Measurements from ENCODE around the gene SELENOM. TPM values are rescaled to one million over a fixed set of nuclear protein-coding genes. Genes with fewer than 3 reads are reported as not detected.
"Not testable (repeated sequence)": the region's sequence is repeated elsewhere in the genome, so short reads cannot be mapped to it uniquely, and the experiment has no call there.

The SELENOM gene
- polyA plus RNA-seq, 1 experiment = 292 TPM

DNA sequence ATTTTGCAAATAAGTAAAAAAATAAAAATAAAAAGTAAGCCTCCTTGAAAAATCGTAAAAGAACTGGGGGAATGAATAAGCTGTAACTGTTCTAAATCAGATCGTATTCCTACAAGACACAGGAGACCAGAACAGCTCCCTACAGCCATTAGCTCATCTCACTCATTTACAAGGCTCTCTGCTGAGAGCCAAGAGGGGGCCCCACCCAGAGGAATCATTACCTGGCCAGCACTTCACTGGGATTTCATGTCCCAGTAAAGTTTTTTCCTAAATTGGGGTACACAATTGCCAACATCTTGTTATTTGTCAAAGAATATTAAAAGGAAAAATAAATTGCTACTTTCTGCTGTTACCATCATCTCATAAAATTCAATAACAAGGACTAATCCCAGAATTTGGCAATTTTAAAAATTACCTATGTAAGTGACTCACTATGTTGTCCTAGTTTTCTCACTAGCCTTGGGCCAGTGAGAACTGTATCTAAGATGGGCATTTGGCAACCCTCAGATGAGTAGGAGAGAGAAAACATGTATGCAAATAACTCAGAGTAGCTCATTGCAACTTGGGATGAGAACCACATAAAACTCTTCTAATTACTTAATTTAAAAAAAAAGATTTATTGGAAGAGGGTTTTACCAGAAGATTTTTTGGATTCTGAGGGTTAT is 44.7 kb downstream of the SELENOM start:
- TF ChIP-seq, protein P1, sequence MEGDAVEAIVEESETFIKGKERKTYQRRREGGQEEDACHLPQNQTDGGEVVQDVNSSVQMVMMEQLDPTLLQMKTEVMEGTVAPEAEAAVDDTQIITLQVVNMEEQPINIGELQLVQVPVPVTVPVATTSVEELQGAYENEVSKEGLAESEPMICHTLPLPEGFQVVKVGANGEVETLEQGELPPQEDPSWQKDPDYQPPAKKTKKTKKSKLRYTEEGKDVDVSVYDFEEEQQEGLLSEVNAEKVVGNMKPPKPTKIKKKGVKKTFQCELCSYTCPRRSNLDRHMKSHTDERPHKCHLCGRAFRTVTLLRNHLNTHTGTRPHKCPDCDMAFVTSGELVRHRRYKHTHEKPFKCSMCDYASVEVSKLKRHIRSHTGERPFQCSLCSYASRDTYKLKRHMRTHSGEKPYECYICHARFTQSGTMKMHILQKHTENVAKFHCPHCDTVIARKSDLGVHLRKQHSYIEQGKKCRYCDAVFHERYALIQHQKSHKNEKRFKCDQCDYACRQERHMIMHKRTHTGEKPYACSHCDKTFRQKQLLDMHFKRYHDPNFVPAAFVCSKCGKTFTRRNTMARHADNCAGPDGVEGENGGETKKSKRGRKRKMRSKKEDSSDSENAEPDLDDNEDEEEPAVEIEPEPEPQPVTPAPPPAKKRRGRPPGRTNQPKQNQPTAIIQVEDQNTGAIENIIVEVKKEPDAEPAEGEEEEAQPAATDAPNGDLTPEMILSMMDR (IDR thresholded peaks at IDR 0.05; ENCODE audit: insufficient read depth, low read depth, low read length) = no peak
- H3K27me3 ChIP-seq (ENCODE audit: control insufficient read depth, insufficient read depth, low read length) = no peaks in the 10 kb centered on the region
- ChIA-PET CTCF (interaction anchor here (0.9 to 1.4 kb wide), 2 partner anchors 16 to 21 kb away, joined by 3 to 4 read pairs; no protein-coding TSS in a partner anchor), POLR2A (no interaction called here)
- H3K4me3 ChIP-seq (ENCODE audit: low read depth, low read length) = no peak overlapping the region
- DNase-seq (ENCODE audit: low read depth) = no peak
- H3K36me3 ChIP-seq (ENCODE audit: control insufficient read depth, insufficient read depth, low read length) = no peaks in the 10 kb centered on the region

DNA sequence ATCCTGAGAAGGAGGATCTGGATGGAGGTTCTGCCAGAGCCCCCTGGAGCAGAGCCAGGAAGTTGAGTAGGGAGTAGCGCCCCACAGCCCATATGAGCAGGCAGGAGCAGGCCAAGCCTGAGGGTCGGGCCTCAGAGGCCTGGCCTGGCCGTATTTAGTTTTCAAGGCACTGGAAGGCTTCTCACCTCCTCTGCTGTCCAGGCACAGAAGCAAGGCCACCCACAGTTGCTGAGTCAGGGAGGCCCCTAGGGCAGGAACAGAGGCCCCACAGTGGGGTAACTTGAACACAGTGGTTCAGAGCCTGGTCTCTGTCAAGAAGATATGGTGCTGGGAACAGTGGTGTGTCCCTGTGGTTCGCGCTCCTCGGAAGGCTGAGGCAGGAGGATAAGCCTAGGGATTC is 47.7 kb downstream of the SELENOM start:
- CTCF ChIA-PET; H3K36me3 ChIP-seq (ENCODE audit: control insufficient read depth, insufficient read depth, low read length); DNase-seq (ENCODE audit: low read depth); POLR2A ChIA-PET; H3K27me3 ChIP-seq (ENCODE audit: control insufficient read depth, insufficient read depth, low read length); H3K4me3 ChIP-seq (ENCODE audit: low read depth, low read length): not testable (repeated sequence)

GRCh38 chr22:31056986-31057599 is 50.3 kb downstream of the SELENOM start:
- H3K4me3 ChIP-seq (ENCODE audit: low read depth, low read length) = no peak overlapping the region
- POLR2A ChIA-PET = no interaction called here
- CTCF ChIA-PET = interaction anchor here (0.6 to 3.0 kb wide), 5 partner anchors 8 to 94 kb away, joined by 3 to 15 read pairs (median 3); no protein-coding TSS in a partner anchor
- TF ChIP-seq, protein P1 (IDR thresholded peaks at IDR 0.05; ENCODE audit: insufficient read depth, low read depth, low read length) = no peak
- no peaks in the 10 kb centered on the region for H3K27me3 ChIP-seq (ENCODE audit: control insufficient read depth, insufficient read depth, low read length)
- no peaks in the 10 kb centered on the region for H3K36me3 ChIP-seq (ENCODE audit: control insufficient read depth, insufficient read depth, low read length)
- no peak for DNase-seq (ENCODE audit: low read depth)

GRCh38 chr22:31055635-31056159 is 51.7 kb downstream of the SELENOM start:
- POLR2A ChIA-PET = interaction anchor here (0.6 to 1.0 kb wide), 3 partner anchors 9 to 30 kb away, joined by 3 to 4 read pairs (median 4); no protein-coding TSS in a partner anchor
- CTCF ChIA-PET = interaction anchor here (1.1 to 3.0 kb wide), 7 partner anchors 9 to 52 kb away, joined by 3 to 15 read pairs (median 4); partner anchors contain the start of gene SELENOM
- TF ChIP-seq, protein P1 (IDR thresholded peaks at IDR 0.05; ENCODE audit: insufficient read depth, low read depth, low read length) = no peak
- H3K4me3 ChIP-seq (ENCODE audit: low read depth, low read length) = no peak overlapping the region
- no peaks in the 10 kb centered on the region for H3K36me3 ChIP-seq (ENCODE audit: control insufficient read depth, insufficient read depth, low read length)
- no peaks in the 10 kb centered on the region for H3K27me3 ChIP-seq (ENCODE audit: control insufficient read depth, insufficient read depth, low read length)
- peak; percentile 93 for DNase-seq (ENCODE audit: low read depth)

DNA sequence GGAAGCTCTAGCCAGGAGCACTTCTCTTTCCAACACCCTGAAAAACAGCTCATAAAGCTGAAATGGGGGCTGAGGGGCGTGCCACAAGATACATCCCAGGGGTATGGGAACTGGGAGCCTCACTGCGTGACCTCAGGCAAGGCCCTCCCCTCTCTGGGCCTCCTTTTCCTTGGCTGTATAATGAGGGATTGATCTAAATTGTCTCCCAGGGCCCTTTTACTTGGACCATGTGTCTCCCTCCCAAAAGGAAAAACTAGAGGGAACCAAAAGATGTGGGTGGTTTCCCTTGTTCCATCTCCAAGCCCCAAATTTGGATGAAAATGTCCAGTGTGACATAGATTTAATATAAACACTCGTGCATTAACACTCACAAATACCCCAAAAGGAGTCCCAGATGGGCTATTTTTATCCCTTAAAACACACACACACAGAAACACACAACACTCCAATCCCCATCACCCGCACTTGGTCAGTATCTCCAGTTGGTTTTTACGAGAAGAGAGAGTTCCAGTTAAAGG is 52.2 kb downstream of the SELENOM start:
- TF ChIP-seq, protein P1 (IDR thresholded peaks at IDR 0.05; ENCODE audit: insufficient read depth, low read depth, low read length) = no peak
- Histone ChIP-seq H3K36me3 (ENCODE audit: control insufficient read depth, insufficient read depth, low read length) (no peaks in the 10 kb centered on the region), H3K4me3 (ENCODE audit: low read depth, low read length) (no peak overlapping the region), H3K27me3 (ENCODE audit: control insufficient read depth, insufficient read depth, low read length) (no peaks in the 10 kb centered on the region)
- ChIA-PET POLR2A (interaction anchor here (0.6 to 1.0 kb wide), 3 partner anchors 10 to 30 kb away, joined by 3 to 4 read pairs (median 4); no protein-coding TSS in a partner anchor), CTCF (interaction anchor here (1.1 to 3.0 kb wide), 5 partner anchors 10 to 53 kb away, joined by 3 to 15 read pairs (median 4); partner anchors contain the start of gene SELENOM)
- DNase-seq (ENCODE audit: low read depth) = no peak

Other genes starting within 250 kb of the SELENOM start
- 9.0 and 9.6 TPM in 2 replicates for gene MORC2, start 138.8 kb downstream of the SELENOM start, polyA plus RNA-seq (2011; rRNA removed)
- 63.7 and 105 TPM in 2 replicates for gene TUG1, start 138.3 kb downstream of the SELENOM start, polyA plus RNA-seq (2011; rRNA removed)
- 16.9 and 45.7 TPM in 2 replicates for gene SMTN, start 26.2 kb downstream of the SELENOM start, polyA plus RNA-seq (2011; rRNA removed)
- 1.1 and 1.5 TPM in 2 replicates for gene INPP5J, start 15.4 kb upstream of the SELENOM start, polyA plus RNA-seq (2011; rRNA removed)
- 0.04 TPM in 1 of 2 replicates, not detected in the other for gene PLA2G3, start 32.9 kb upstream of the SELENOM start, polyA plus RNA-seq (2011; rRNA removed)
- 50.7 and 58.5 TPM in 2 replicates for gene RNF185, start 52.6 kb upstream of the SELENOM start, polyA plus RNA-seq (2011; rRNA removed)
- gene LIMK2, start 104.7 kb upstream of the SELENOM start, polyA plus RNA-seq (2011; rRNA removed) = 5.2 and 5.5 TPM in 2 replicates
- 8.2 and 11.8 TPM in 2 replicates for gene PIK3IP1, start 184.9 kb upstream of the SELENOM start, polyA plus RNA-seq (2011; rRNA removed)
- gene PATZ1, start 238.8 kb upstream of the SELENOM start, polyA plus RNA-seq (2011; rRNA removed) = 6.2 and 10.1 TPM in 2 replicates

Data from BJ (cell line).